ENCODE measurements around the gene KIF3B. TPM values are rescaled to one million over a fixed set of nuclear protein-coding genes. Genes with fewer than 3 reads are reported as not detected.

Gene KIF3B
- total and polyA plus RNA-seq, 2 of the 13 experiments (the other 11 are each of a cell fraction or from before 2014, with no cell fraction given) = 23.6 to 28.8 TPM

GRCh38 chr20:32277361-32278198, at the start of gene KIF3B (continued):
- peak; percentile 82; the same call in 1 of the 2 replicates for TF ChIP-seq GTF2F1 (IDR thresholded peaks at IDR 0.05; ENCODE audit: low read length)
- 0 out of 2 replicates have a peak, but pooled peaks have one; percentile 15 for TF ChIP-seq ZBTB25 (CRISPR knock-in tag; IDR thresholded peaks at IDR 0.05)
- TF ChIP-seq ZBTB49 (CRISPR knock-in tag; IDR thresholded peaks at IDR 0.05; ENCODE audit: borderline replicate concordance) = 0 out of 2 replicates have a peak, but pooled peaks have one; percentile 15
- peak; percentile 48; the same call in 1 of the 2 replicates for TF ChIP-seq ZNF280B (CRISPR knock-in tag; IDR thresholded peaks at IDR 0.05; ENCODE audit: borderline replicate concordance)
- peak; percentile 82 for TF ChIP-seq GMEB1 (CRISPR knock-in tag; IDR thresholded peaks at IDR 0.05; ENCODE audit: borderline replicate concordance)
- TF ChIP-seq GFI1 (CRISPR knock-in tag; IDR thresholded peaks at IDR 0.05; ENCODE audit: borderline replicate concordance) = peak; percentile 65; the same call in 1 of the 2 replicates
- TF ChIP-seq ZNF496 (CRISPR knock-in tag; IDR thresholded peaks at IDR 0.05; ENCODE audit: insufficient replicate concordance) = no peak
- no peak for TF ChIP-seq PRDM4 (CRISPR knock-in tag; IDR thresholded peaks at IDR 0.05; ENCODE audit: borderline replicate concordance)
- peak; percentile 74 for TF ChIP-seq HIVEP1 (CRISPR knock-in tag; IDR thresholded peaks at IDR 0.05)
- no peak for TF ChIP-seq ZNF292 (CRISPR knock-in tag; IDR thresholded peaks at IDR 0.05; ENCODE audit: borderline replicate concordance, low read depth)
- 0 out of 2 replicates have a peak, but pooled peaks have one; percentile 22 for TF ChIP-seq ZNF451 (CRISPR knock-in tag; IDR thresholded peaks at IDR 0.05)
- TF ChIP-seq ZNF83 (CRISPR knock-in tag; IDR thresholded peaks at IDR 0.05; ENCODE audit: borderline replicate concordance) = peak; percentile 51; the same call in 1 of the 2 replicates
- TF ChIP-seq IKZF1 (IDR thresholded peaks at IDR 0.05) = no peak
- TF ChIP-seq ZBTB1 (CRISPR knock-in tag; IDR thresholded peaks at IDR 0.05; ENCODE audit: borderline replicate concordance) = no peak
- TF ChIP-seq BRF2 (CRISPR knock-in tag; IDR thresholded peaks at IDR 0.05) = peak; percentile 83; the same call in 1 of the 2 replicates
- peak; percentile 70; the same call in 1 of the 2 replicates for TF ChIP-seq ZNF605 (CRISPR knock-in tag; IDR thresholded peaks at IDR 0.05)
- no peak for TF ChIP-seq KAT7 (CRISPR knock-in tag; IDR thresholded peaks at IDR 0.05; ENCODE audit: borderline replicate concordance)
